GM12874 (cell line): ENCODE measurements around the gene KRTAP2-4.
"Not testable (repeated sequence)": the region's sequence is repeated elsewhere in the genome, so short reads cannot be mapped to it uniquely, and the experiment has no call there.

Experiments used
- CTCF ChIP-seq: IDR thresholded peaks from 2 replicates; pipeline ENCODE4 v1.5.1; 2011; ENCODE audit warnings: low read depth, mild to moderate bottlenecking, control low read depth, low read length, moderate library complexity; ENCODE audit not compliant: insufficient read depth

The KRTAP2-4 gene

GRCh38 chr17:41040783-41041571 lies 24.7 kb downstream of the KRTAP2-4 start, which contains the start of gene KRTAP1-1:
KRTAP1-1 (minus strand) TSS chr17:41041450; CDS start chr17:41041397, 53 bp downstream.
- not testable (repeated sequence) for TF ChIP-seq CTCF

GRCh38 chr17:41037853-41038350 lies 27.8 kb downstream of the KRTAP2-4 start:
- TF ChIP-seq CTCF: no peak

GRCh38 chr17:41034346-41034935 lies 31.2 kb downstream of the KRTAP2-4 start, which contains the start of gene KRTAP1-3:
KRTAP1-3 (minus strand) TSS chr17:41034874; CDS start chr17:41034821, 53 bp downstream.
- TF ChIP-seq CTCF: not testable (repeated sequence)

GRCh38 chr17:41029633-41030245 lies 35.9 kb downstream of the KRTAP2-4 start, which contains the start of gene KRTAP1-4:
KRTAP1-4 (minus strand) TSS chr17:41030195; CDS start chr17:41030078, 117 bp downstream.
- no peak for TF ChIP-seq CTCF

- no peak for TF ChIP-seq CTCF
These were observed 38.8 kb downstream of the KRTAP2-4 start, which contains the start of gene KRTAP1-5 for GRCh38 chr17:41026715-41027471. KRTAP1-5 (minus strand) TSS chr17:41027208; CDS start chr17:41027155, 53 bp downstream.

- no peak for TF ChIP-seq CTCF
These were observed 41.0 kb downstream of the KRTAP2-4 start for GRCh38 chr17:41024697-41025096.

- TF ChIP-seq CTCF: no peak
These were observed 45.3 kb downstream of the KRTAP2-4 start for GRCh38 chr17:41020336-41020735.
